GM12892 (cell line): ENCODE measurements around the gene COQ10A.

Experiments used
- POLR2A ChIP-seq: IDR thresholded peaks from 2 replicates; pipeline ENCODE4 v1.6.1; 2011; ENCODE audit warnings: low read depth, low read length, control low read depth
- POLR2AphosphoS5 ChIP-seq: IDR thresholded peaks from 2 replicates; pipeline ENCODE4 v1.6.1; 2011; ENCODE audit warnings: low read depth, low read length, control low read depth

GRCh38 chr12:56286044-56286830, 19.5 kb downstream of the COQ10A start:
- TF ChIP-seq POLR2AphosphoS5 (no peak), POLR2A (no peak)
